Measurements from ENCODE around the gene PPP2R3C. TPM values are rescaled to one million over a fixed set of nuclear protein-coding genes. Genes with fewer than 3 reads are reported as not detected.
A peak's percentile ranks its signal among the peaks of the same experiment; 100 is the strongest.

Gene PPP2R3C
- total and polyA plus RNA-seq, 2 of the 13 experiments (the other 11 are each of a cell fraction or from before 2014, with no cell fraction given): 63.4 to 102 TPM

DNA sequence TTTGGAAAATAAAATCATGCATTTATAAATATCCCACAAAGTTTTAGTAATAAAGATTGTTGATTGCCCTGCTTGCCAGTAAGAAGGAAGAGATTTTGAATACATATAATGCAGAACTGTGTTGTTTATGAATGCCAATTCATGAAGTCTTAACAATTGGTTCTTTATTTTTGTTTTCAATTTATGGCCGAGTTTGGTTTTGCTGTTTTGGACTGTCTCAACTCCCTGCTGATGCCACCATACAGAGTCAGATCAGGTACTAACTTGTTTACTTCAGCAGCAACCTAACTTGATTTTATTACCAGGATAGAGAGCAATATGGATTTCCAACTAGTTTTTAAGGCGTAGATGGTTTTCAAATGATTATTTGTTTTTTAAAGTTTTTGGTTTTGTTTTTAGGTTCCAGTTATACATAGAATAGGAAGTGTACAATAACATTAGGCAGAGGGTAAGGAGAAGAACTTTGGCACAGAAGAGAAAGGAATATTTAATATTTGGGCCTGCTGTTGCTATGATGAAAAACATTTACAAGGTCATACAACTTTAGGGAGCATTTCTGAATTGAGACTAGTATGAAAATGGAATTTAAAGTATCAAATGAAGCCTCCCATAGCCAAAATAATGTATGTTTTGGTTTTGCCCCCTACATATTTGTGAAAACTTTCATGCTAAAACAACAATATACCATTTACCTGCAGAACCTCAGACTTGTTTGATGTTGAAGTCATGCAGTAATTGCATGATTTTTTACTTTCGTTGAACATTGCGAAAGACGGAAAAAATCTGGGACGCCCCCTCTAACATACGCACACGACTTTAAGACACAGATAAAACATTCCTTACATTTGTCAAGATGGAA, 76.6 kb downstream of the PPP2R3C start (continued):
- TF ChIP-seq, protein P1, sequence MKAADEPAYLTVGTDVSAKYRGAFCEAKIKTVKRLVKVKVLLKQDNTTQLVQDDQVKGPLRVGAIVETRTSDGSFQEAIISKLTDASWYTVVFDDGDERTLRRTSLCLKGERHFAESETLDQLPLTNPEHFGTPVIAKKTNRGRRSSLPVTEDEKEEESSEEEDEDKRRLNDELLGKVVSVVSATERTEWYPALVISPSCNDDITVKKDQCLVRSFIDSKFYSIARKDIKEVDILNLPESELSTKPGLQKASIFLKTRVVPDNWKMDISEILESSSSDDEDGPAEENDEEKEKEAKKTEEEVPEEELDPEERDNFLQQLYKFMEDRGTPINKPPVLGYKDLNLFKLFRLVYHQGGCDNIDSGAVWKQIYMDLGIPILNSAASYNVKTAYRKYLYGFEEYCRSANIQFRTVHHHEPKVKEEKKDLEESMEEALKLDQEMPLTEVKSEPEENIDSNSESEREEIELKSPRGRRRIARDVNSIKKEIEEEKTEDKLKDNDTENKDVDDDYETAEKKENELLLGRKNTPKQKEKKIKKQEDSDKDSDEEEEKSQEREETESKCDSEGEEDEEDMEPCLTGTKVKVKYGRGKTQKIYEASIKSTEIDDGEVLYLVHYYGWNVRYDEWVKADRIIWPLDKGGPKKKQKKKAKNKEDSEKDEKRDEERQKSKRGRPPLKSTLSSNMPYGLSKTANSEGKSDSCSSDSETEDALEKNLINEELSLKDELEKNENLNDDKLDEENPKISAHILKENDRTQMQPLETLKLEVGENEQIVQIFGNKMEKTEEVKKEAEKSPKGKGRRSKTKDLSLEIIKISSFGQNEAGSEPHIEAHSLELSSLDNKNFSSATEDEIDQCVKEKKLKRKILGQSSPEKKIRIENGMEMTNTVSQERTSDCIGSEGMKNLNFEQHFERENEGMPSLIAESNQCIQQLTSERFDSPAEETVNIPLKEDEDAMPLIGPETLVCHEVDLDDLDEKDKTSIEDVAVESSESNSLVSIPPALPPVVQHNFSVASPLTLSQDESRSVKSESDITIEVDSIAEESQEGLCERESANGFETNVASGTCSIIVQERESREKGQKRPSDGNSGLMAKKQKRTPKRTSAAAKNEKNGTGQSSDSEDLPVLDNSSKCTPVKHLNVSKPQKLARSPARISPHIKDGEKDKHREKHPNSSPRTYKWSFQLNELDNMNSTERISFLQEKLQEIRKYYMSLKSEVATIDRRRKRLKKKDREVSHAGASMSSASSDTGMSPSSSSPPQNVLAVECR (CRISPR knock-in tag; IDR thresholded peaks at IDR 0.05; ENCODE audit: borderline replicate concordance): no peak
- peak; percentile 82; the same call in 1 of the 2 replicates for TF ChIP-seq MBD4 (IDR thresholded peaks at IDR 0.05; ENCODE audit: borderline replicate concordance, low read length)
- TF ChIP-seq ZNF598 (CRISPR knock-in tag; IDR thresholded peaks at IDR 0.05; ENCODE audit: borderline replicate concordance): 0 out of 2 replicates have a peak, but pooled peaks have one; percentile 10
- 0 out of 2 replicates have a peak, but pooled peaks have one; percentile 17 for TF ChIP-seq DPF2 (CRISPR knock-in tag; IDR thresholded peaks at IDR 0.05; ENCODE audit: borderline replicate concordance, low read depth)
- no peak for TF ChIP-seq ZBTB49 (CRISPR knock-in tag; IDR thresholded peaks at IDR 0.05; ENCODE audit: borderline replicate concordance)
- TF ChIP-seq, protein P2, sequence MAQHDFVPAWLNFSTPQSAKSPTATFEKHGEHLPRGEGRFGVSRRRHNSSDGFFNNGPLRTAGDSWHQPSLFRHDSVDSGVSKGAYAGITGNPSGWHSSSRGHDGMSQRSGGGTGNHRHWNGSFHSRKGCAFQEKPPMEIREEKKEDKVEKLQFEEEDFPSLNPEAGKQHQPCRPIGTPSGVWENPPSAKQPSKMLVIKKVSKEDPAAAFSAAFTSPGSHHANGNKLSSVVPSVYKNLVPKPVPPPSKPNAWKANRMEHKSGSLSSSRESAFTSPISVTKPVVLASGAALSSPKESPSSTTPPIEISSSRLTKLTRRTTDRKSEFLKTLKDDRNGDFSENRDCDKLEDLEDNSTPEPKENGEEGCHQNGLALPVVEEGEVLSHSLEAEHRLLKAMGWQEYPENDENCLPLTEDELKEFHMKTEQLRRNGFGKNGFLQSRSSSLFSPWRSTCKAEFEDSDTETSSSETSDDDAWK (CRISPR knock-in tag; IDR thresholded peaks at IDR 0.05): no peak
- TF ChIP-seq NFYB (CRISPR knock-in tag; IDR thresholded peaks at IDR 0.05): no peak
- TF ChIP-seq ZNF383 (CRISPR knock-in tag; IDR thresholded peaks at IDR 0.05; ENCODE audit: borderline replicate concordance): peak; percentile 84; the same call in 1 of the 2 replicates
- no peak for TF ChIP-seq ZMYM4 (CRISPR knock-in tag; IDR thresholded peaks at IDR 0.05)
- TF ChIP-seq, protein P3, sequence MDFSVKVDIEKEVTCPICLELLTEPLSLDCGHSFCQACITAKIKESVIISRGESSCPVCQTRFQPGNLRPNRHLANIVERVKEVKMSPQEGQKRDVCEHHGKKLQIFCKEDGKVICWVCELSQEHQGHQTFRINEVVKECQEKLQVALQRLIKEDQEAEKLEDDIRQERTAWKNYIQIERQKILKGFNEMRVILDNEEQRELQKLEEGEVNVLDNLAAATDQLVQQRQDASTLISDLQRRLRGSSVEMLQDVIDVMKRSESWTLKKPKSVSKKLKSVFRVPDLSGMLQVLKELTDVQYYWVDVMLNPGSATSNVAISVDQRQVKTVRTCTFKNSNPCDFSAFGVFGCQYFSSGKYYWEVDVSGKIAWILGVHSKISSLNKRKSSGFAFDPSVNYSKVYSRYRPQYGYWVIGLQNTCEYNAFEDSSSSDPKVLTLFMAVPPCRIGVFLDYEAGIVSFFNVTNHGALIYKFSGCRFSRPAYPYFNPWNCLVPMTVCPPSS (IDR thresholded peaks at IDR 0.05): no peak
- TF ChIP-seq YY1 (IDR thresholded peaks at IDR 0.05; ENCODE audit: insufficient read depth, insufficient replicate concordance, low read depth, low read length): no peak
- TF ChIP-seq CEBPB (IDR thresholded peaks at IDR 0.05; ENCODE audit: borderline replicate concordance, low read depth, low read length): peak; percentile 91
- no peak for TF ChIP-seq SUZ12 (IDR thresholded peaks at IDR 0.05; ENCODE audit: low read depth, low read length)
- no peak for TF ChIP-seq TEAD3 (CRISPR knock-in tag; optimal IDR thresholded peaks at IDR 0.05; ENCODE audit: borderline replicate concordance)
- TF ChIP-seq U2AF1 (optimal IDR thresholded peaks at IDR 0.05; ENCODE audit: low read depth, low read length): no peak
- no peak for TF ChIP-seq ZNF556 (CRISPR knock-in tag; IDR thresholded peaks at IDR 0.05; ENCODE audit: borderline replicate concordance)
- peak; percentile 10; the same call in 1 of the 2 replicates for TF ChIP-seq ZSCAN30 (CRISPR knock-in tag; IDR thresholded peaks at IDR 0.05)
- TF ChIP-seq RARA (CRISPR knock-in tag; IDR thresholded peaks at IDR 0.05): no peak
